Stimulated activated CD8-positive, alpha-beta memory T cell treated with anti-CD3 and anti-CD28 coated beads, Interleukin-12 subunit alpha, Interleukin-12 subunit beta, amount 100 ng/mL, for 24 hours (primary cell): ENCODE data around the gene MLST8.
"Not testable (repeated sequence)": the region's sequence is repeated elsewhere in the genome, so short reads cannot be mapped to it uniquely, and the experiment has no call there.

ENCODE experiments used
- DNase-seq: peaks from one replicate; pipeline ENCODE4 v3.0.0-alpha.2; 2020; ENCODE audit errors: extremely low read depth

The MLST8 gene

GRCh38 chr16:2190002-2190658, 15.1 kb upstream of the MLST8 start:
- no peak for DNase-seq

GRCh38 chr16:2190659-2191445, 14.4 kb upstream of the MLST8 start:
- DNase-seq = no peak

- no peak for DNase-seq
Observed at GRCh38 chr16:2191446-2191706, 13.9 kb upstream of the MLST8 start.

GRCh38 chr16:2194166-2194834, 11.0 kb upstream of the MLST8 start:
- no peak for DNase-seq

- DNase-seq = no peak
Observed at GRCh38 chr16:2194852-2195321, 10.4 kb upstream of the MLST8 start.

GRCh38 chr16:2195322-2196161, 9.7 kb upstream of the MLST8 start:
- DNase-seq = no peak

GRCh38 chr16:2196162-2196980, 8.9 kb upstream of the MLST8 start, which contains the start of gene CASKIN1:
CASKIN1 (minus strand) TSS chr16:2196605; CDS start chr16:2196432, 173 bp downstream.
- no peak for DNase-seq

- DNase-seq = no peak
Observed at GRCh38 chr16:2196981-2197511, 8.2 kb upstream of the MLST8 start.

- no peak for DNase-seq
Observed at GRCh38 chr16:2197765-2198164, 7.5 kb upstream of the MLST8 start.

- no peak for DNase-seq
Observed at GRCh38 chr16:2198283-2198682, 7.0 kb upstream of the MLST8 start.

GRCh38 chr16:2199095-2199494, 6.2 kb upstream of the MLST8 start:
- DNase-seq = no peak

GRCh38 chr16:2199621-2200139, 5.6 kb upstream of the MLST8 start:
- DNase-seq = no peak

- no peak for DNase-seq
Observed at GRCh38 chr16:2200313-2200712, 4.9 kb upstream of the MLST8 start.

GRCh38 chr16:2203119-2203688, 2.0 kb upstream of the MLST8 start:
- not testable (repeated sequence) for DNase-seq

- DNase-seq = no peak
Observed at GRCh38 chr16:2204416-2205103, 694 bp upstream of the MLST8 start.

- no peak for DNase-seq
Observed at GRCh38 chr16:2205967-2206313, 686 bp downstream of the MLST8 start.

GRCh38 chr16:2206420-2206779, 1.1 kb downstream of the MLST8 start:
- no peak for DNase-seq

- DNase-seq = no peak
Observed at GRCh38 chr16:2206780-2207433, 1.7 kb downstream of the MLST8 start.

- DNase-seq = no peak
Observed at GRCh38 chr16:2207872-2208271, 2.6 kb downstream of the MLST8 start.
